Neural cell (in vitro differentiated cells): ENCODE results near the gene D2HGDH.

Experiments
- CTCF ChIP-seq: fragments of 450-650 bp; IDR thresholded peaks from 2 replicates; pipeline ENCODE4 v1.5.1; 2014; ENCODE audit warnings: antibody characterized with exemption, mild to moderate bottlenecking, moderate library complexity; ENCODE audit not compliant: poor library complexity, severe bottlenecking
- EZH2 ChIP-seq: fragments of 200-600, 300-800 bp; shearing (Covaris generic), sonication (generic); IDR thresholded peaks from 2 replicates; pipeline ENCODE4 v1.6.1; 2014; ENCODE audit warnings: antibody characterized with exemption, low read length, borderline replicate concordance, mild to moderate bottlenecking; ENCODE audit not compliant: insufficient read depth, poor library complexity, severe bottlenecking
- MXI1 ChIP-seq: fragments of 450-650 bp; conservative IDR thresholded peaks from 2 replicates; pipeline ENCODE4 v1.6.1; 2014; ENCODE audit warnings: antibody characterized with exemption, mild to moderate bottlenecking; ENCODE audit not compliant: poor library complexity, severe bottlenecking
- POLR2AphosphoS5 ChIP-seq: IDR thresholded peaks from 2 replicates; pipeline ENCODE4 v1.6.1; 2012
- REST ChIP-seq: IDR thresholded peaks from 2 replicates; pipeline ENCODE4 v1.6.1; 2012; ENCODE audit warnings: borderline replicate concordance
- SMC3 ChIP-seq: fragments of 450-650 bp; conservative IDR thresholded peaks from 2 replicates; pipeline ENCODE4 v1.6.1; 2014; ENCODE audit warnings: antibody characterized with exemption, mild to moderate bottlenecking, moderate library complexity; ENCODE audit not compliant: poor library complexity
- TAF1 ChIP-seq: IDR thresholded peaks from 2 replicates; pipeline ENCODE4 v1.6.1; 2012; ENCODE audit warnings: low read depth

- no peak for TF ChIP-seq CTCF
- TF ChIP-seq EZH2: no peak
- TF ChIP-seq MXI1: no peak
- no peak for TF ChIP-seq TAF1
- no peak for TF ChIP-seq REST
- no peak for TF ChIP-seq SMC3
- TF ChIP-seq POLR2AphosphoS5: no peak
Measured at GRCh38 chr2:241741016-241741415, 6.6 kb downstream of the D2HGDH start.
